ENCODE measurements around the gene CLCA2.

Gene CLCA2

GRCh38 chr1:86423873-86424272 is at the start of gene CLCA2:
CLCA2 (plus strand) TSS chr1:86424171; CDS start chr1:86424248, 77 bp downstream.
- no peak for DNase-seq (ENCODE audit: extremely low read depth in 1 of 2, low read depth in 1 of 2)

GRCh38 chr1:86375688-86376087 is 48.3 kb upstream of the CLCA2 start:
- DNase-seq (ENCODE audit: extremely low read depth in 1 of 2, low read depth in 1 of 2), result no peak

- no peak for DNase-seq (ENCODE audit: extremely low read depth in 1 of 2, low read depth in 1 of 2)
Measured at GRCh38 chr1:86377341-86377740, 46.6 kb upstream of the CLCA2 start.

GRCh38 chr1:86378813-86379212 is 45.2 kb upstream of the CLCA2 start:
- no peak for DNase-seq (ENCODE audit: extremely low read depth in 1 of 2, low read depth in 1 of 2)

- DNase-seq (ENCODE audit: extremely low read depth in 1 of 2, low read depth in 1 of 2), result no peak
Measured at GRCh38 chr1:86380257-86380861, 43.6 kb upstream of the CLCA2 start.

GRCh38 chr1:86381223-86381622 is 42.7 kb upstream of the CLCA2 start:
- DNase-seq (ENCODE audit: extremely low read depth in 1 of 2, low read depth in 1 of 2), result no peak

GRCh38 chr1:86382878-86383277 is 41.1 kb upstream of the CLCA2 start:
- no peak for DNase-seq (ENCODE audit: extremely low read depth in 1 of 2, low read depth in 1 of 2)

- DNase-seq (ENCODE audit: extremely low read depth in 1 of 2, low read depth in 1 of 2), result no peak
Measured at GRCh38 chr1:86387916-86388627, 35.9 kb upstream of the CLCA2 start.

GRCh38 chr1:86388777-86389176 is 35.2 kb upstream of the CLCA2 start:
- no peak for DNase-seq (ENCODE audit: extremely low read depth in 1 of 2, low read depth in 1 of 2)

GRCh38 chr1:86389307-86389706 is 34.7 kb upstream of the CLCA2 start:
- no peak for DNase-seq (ENCODE audit: extremely low read depth in 1 of 2, low read depth in 1 of 2)

GRCh38 chr1:86394416-86394815 is 29.6 kb upstream of the CLCA2 start:
- DNase-seq (ENCODE audit: extremely low read depth in 1 of 2, low read depth in 1 of 2), result no peak

- peak; percentile 66 to 82 for DNase-seq (ENCODE audit: extremely low read depth in 1 of 2, low read depth in 1 of 2)
Measured at GRCh38 chr1:86395751-86396497, 28.0 kb upstream of the CLCA2 start, which contains the start of gene ODF2L. ODF2L (minus strand) TSS chr1:86396323; CDS start chr1:86387027, 9,296 bp downstream.

- DNase-seq (ENCODE audit: extremely low read depth in 1 of 2, low read depth in 1 of 2), result no peak
Measured at GRCh38 chr1:86396498-86396890, 27.5 kb upstream of the CLCA2 start.

GRCh38 chr1:86409416-86410021 is 14.5 kb upstream of the CLCA2 start:
- no peak for DNase-seq (ENCODE audit: extremely low read depth in 1 of 2, low read depth in 1 of 2)

- no peak for DNase-seq (ENCODE audit: extremely low read depth in 1 of 2, low read depth in 1 of 2)
Measured at GRCh38 chr1:86410879-86411278, 13.1 kb upstream of the CLCA2 start.

- no peak for DNase-seq (ENCODE audit: extremely low read depth in 1 of 2, low read depth in 1 of 2)
Measured at GRCh38 chr1:86416343-86416742, 7.6 kb upstream of the CLCA2 start.

GRCh38 chr1:86419277-86419903 is 4.6 kb upstream of the CLCA2 start:
- DNase-seq (ENCODE audit: extremely low read depth in 1 of 2, low read depth in 1 of 2), result no peak

- DNase-seq (ENCODE audit: extremely low read depth in 1 of 2, low read depth in 1 of 2), result no peak
Measured at GRCh38 chr1:86421601-86422280, 2.2 kb upstream of the CLCA2 start.

- DNase-seq (ENCODE audit: extremely low read depth in 1 of 2, low read depth in 1 of 2), result no peak
Measured at GRCh38 chr1:86423473-86423872, 498 bp upstream of the CLCA2 start.

GRCh38 chr1:86429122-86429725 is 5.3 kb downstream of the CLCA2 start:
- no peak for DNase-seq (ENCODE audit: extremely low read depth in 1 of 2, low read depth in 1 of 2)
